Coronary artery (tissue), 2 donors: Measurements from ENCODE around the gene CYFIP2.

ENCODE experiments used
- DNase-seq: peaks from one replicate; pipeline ENCODE4 v3.0.0-alpha.2; 2017; ENCODE audit warnings: low spot score
- H3K27ac ChIP-seq, 2 donors: fragments of 200-600 bp; sonication (generic); one replicate each; pipeline ENCODE4 v1.5.1; 2016 to 2019
- H3K4me3 ChIP-seq: fragments of 200-600 bp; sonication (generic); 2 replicates; pipeline ENCODE4 v1.5.1; 2016; ENCODE audit warnings: mild to moderate bottlenecking, moderate library complexity
- CTCF ChIP-seq: fragments of 200-600 bp; sonication (generic); IDR thresholded peaks from one replicate; pipeline ENCODE4 v1.5.1; 2019; ENCODE audit warnings: antibody characterized with exemption

The CYFIP2 gene

GRCh38 chr5:157335534-157336422, 69.9 kb downstream of the CYFIP2 start:
- Histone ChIP-seq H3K27ac (peak overlapping the region in 1 of 2 donors; percentile 51), H3K4me3 (no peak overlapping the region)
- no peak for TF ChIP-seq CTCF
- no peak for DNase-seq

GRCh38 chr5:157336423-157336744, 70.5 kb downstream of the CYFIP2 start:
- H3K27ac ChIP-seq: peak overlapping the region in 1 of 2 donors; percentile 51
- no peak overlapping the region for H3K4me3 ChIP-seq
- no peak for TF ChIP-seq CTCF
- no peak for DNase-seq

- DNase-seq: no peak
- Histone ChIP-seq H3K27ac (no peak overlapping the region), H3K4me3 (no peak overlapping the region)
- TF ChIP-seq CTCF: no peak
These were observed 73.5 kb downstream of the CYFIP2 start for GRCh38 chr5:157339409-157339808.

- no peak for TF ChIP-seq CTCF
- H3K27ac ChIP-seq: peak overlapping the region; percentile 21 to 71
- H3K4me3 ChIP-seq: no peak overlapping the region
- no peak for DNase-seq
These were observed 77.0 kb downstream of the CYFIP2 start for GRCh38 chr5:157342822-157343402.

GRCh38 chr5:157343842-157344790, 78.2 kb downstream of the CYFIP2 start:
- H3K27ac ChIP-seq: peak overlapping the region; percentile 21 to 71
- no peak for DNase-seq
- no peak for TF ChIP-seq CTCF

GRCh38 chr5:157345067-157345466, 79.1 kb downstream of the CYFIP2 start:
- H3K27ac ChIP-seq: peak overlapping the region in 1 of 2 donors; percentile 71
- H3K4me3 ChIP-seq: no peak overlapping the region
- TF ChIP-seq CTCF: no peak
- DNase-seq: no peak

More at GRCh38 chr5:157343842-157344790, 78.2 kb downstream of the CYFIP2 start:
- H3K4me3 ChIP-seq: no peak overlapping the region
